ENCODE results near the gene DLGAP1.

GRCh38 chr18:4450065-4450658 is 4.9 kb downstream of the DLGAP1 start:
- TF ChIP-seq, protein P1, sequence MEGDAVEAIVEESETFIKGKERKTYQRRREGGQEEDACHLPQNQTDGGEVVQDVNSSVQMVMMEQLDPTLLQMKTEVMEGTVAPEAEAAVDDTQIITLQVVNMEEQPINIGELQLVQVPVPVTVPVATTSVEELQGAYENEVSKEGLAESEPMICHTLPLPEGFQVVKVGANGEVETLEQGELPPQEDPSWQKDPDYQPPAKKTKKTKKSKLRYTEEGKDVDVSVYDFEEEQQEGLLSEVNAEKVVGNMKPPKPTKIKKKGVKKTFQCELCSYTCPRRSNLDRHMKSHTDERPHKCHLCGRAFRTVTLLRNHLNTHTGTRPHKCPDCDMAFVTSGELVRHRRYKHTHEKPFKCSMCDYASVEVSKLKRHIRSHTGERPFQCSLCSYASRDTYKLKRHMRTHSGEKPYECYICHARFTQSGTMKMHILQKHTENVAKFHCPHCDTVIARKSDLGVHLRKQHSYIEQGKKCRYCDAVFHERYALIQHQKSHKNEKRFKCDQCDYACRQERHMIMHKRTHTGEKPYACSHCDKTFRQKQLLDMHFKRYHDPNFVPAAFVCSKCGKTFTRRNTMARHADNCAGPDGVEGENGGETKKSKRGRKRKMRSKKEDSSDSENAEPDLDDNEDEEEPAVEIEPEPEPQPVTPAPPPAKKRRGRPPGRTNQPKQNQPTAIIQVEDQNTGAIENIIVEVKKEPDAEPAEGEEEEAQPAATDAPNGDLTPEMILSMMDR (IDR thresholded peaks at IDR 0.05; ENCODE audit: low read length): no peak
- no peak for TF ChIP-seq EZH2 (IDR thresholded peaks at IDR 0.05; ENCODE audit: borderline replicate concordance, low read length)

Measured in OCI-LY1 (cell line).